NCI-H2081 treated with DMSO at 0.1 percent for 48 hours (cell line): Measurements from ENCODE around the gene SKOR1.

ENCODE experiments used
- DNase-seq: peaks from one replicate; lab custom pipeline; 2025; lab: John Stamatoyannopoulos, UW

SKOR1 gene

DNA sequence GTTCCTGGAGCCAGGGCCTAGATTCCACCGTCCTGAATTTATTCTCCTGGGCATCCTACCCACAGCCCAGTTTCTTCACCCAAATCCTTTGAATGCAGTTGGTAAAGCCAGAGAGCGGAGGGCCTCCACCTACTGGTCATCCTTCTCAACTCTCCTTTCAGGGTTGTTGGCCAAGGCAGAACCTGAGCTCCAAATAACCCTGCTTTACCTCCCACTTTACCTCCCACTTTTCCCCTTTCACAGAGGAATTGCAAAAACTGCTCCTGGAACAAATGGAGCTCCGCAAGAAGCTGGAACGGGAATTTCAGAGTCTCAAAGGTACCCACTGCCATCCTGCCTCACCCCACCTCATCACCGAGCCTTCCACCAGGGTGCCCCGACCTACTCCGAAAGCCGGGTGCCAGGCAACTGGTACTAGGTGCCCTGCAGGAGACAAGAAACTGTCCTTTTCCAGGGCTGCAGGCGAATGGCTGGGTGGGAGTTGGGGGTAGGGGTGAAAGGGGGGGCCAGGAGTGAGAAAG, 6.8 kb downstream of the SKOR1 start:
- DNase-seq: no peak

DNA sequence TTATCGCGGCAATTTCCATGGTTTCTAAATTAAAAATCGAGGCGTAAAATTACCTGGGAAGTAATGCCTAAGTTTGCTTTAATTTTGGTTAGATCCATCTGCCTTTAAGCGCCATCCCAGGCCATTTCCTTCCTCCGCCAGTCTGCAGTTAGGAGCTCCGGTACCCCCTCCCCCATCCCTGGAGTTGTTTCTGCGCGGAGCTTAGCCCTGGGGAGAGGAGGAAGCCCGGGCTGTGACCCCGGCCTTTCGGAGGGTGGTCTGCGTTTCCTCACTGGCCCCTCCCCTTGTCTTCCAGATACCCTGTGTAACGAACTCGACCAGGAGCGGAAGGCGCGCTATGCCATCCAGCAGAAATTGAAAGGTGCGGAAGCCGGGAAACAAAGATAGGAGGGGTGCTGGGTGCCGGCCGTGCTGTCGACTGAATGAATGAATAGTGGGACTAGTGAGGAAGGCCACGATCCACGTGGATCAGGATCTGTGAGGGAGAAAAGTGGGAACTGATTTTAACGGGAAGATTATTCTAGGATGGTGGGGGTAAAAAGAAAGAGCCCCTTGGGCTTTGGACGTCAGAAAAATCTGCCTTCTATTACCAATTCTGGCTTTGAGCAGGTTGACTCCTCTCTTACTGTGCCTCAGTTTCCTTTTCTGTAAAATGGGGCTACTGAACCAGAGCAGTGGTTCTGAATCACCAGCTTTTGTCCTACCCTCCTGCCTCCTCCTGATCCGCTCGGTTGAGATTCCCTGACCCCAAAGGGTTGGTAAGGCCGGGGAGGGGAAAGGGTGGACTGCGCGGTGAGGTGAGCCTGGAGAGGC, 7.8 kb downstream of the SKOR1 start:
- no peak for DNase-seq

DNA sequence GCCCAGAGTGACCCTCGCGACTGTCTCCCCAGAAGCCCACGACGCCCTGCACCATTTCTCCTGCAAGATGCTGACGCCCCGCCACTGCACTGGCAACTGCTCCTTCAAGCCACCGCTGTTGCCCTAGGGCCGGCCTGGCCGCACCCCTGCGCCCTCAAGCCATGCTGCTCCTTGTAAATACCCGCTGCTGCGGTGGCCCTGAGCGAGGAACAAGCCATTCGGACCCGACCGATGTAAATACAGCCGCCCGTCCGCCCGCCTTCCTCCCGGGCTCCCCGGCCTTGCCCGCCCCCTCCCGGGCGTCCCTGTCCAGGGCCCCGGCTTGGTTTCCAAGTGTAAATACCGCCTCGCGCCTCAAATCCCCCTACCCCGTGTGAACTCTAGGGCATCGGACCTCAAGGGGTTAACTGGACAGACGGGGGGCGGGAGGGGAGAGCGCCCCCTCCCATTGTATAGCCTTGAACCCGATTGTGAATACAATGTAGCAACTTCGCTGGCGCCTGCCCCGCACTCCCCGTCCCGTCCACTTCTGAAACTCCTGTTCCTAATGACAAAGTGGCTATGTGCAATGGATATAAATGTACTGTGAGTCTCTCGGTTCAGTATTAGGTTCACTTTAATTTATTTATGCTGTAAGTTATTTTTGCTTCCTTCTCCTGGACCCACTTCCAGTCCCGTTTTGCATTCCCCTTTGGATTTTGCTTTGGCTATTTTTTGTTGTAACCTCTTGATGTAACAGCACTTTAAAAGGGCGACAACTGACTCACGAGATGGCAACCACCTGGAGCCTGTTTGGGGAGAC, 8.6 kb downstream of the SKOR1 start:
- no peak for DNase-seq

DNA sequence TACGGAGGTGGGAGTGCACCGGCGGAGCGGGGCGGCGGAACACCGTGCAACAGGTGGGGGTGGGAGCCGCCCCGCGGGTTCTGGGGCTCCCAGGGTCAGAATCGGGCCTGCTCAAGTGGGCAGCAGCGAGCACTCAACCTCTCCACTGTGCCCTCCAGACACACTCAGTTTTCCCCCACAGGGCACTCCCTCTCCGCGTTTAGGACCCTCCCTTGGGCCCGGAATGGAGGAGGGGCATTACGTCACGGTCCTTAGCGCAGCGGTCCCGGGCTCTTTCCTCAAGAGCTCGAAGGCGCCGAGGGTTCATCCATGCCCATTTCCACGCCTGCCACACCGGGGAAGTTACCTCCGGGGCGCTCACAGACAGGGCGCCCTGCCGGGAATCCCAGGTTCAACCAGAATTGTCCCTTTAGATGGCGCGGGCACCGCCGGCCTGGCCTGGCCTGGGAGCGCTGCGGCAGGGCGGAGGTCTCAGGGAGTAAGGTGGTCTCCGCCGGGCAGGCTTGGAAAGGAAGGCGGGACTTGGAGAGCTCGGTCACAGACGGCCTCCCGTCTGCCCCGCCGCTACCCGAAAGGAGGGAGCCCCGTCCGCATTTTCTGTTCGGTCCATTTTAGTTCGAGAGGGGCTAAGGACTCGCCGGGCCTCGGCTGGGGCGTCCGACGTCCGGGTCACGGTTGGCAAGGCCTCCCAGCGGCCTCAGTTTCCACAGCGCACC, 9.4 kb downstream of the SKOR1 start:
- no peak for DNase-seq

DNA sequence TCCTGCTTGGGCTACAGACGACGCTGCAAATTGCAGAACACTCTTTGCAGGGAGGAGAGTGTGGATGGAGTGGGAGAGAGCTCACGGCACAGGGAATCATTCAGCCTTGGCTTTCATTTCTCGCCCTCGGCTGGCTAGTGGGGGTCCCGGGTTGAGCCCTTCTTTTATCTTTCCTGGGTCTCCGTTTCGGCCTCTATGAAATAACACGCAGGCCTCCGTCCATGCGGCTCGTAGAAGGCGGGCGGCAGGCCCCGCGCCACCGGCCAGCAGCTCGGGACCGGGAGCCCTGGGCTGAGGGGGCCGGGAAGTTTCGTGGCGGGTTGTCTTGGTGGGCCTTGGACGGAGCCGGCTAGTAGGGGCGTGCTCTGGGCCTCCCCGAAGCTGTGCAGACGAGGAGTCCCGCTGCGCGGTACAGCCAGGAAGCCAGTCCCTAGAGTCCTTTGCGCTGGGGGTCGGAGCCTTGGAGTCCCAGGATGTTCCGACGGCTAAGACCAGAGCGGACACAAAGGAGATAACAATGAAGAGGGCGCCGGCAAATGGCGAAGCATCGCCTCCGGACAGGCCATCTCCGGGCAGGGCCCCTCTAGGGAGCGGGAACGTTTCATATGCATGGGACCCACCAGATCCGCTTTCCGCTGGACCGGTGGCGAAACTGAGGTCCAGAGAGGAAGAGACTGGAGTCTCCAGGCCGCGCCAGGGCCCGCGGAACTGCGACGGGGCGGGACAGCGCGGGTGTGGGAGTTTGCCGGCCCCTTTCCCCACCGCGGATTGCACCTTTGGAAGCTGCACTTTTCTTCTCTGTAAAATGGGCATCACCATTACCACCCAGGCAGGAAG, 10.2 kb downstream of the SKOR1 start:
- DNase-seq: no peak

DNA sequence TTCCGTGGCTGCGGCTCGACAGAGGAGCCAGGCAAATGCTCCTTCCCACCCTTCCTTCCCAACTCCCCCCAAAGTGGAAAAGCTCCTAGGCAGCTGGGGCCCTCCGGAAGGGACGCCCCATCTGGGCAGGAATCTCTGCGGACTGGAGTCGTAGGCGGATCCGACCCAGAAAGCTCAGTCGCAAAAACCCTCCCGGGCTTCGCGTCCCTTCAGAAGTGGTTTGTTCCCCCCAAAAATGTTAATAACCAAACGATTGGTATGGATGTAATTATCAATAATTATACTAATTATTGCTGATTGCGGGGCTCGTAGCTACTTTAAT, 10.8 kb downstream of the SKOR1 start:
- DNase-seq: no peak

DNA sequence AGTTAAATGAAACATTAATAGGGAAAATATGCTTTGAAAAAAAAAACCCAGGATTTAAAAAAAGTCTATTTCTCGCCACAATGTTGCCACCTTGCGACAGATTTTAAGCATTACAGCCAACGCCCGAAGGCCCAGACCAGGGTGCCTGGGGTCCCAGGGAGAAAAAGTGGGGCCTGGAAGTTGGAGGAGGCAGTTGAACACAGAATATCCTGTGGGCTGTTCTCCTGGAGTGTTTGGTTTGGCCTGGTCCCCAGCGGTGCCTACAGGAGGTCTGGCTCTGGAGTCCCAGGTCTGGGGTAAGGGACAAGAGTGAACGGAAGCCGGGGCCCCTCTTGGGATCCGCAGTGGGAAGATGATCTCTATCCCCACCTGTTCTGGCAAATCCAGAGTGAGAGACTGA, 11.2 kb downstream of the SKOR1 start:
- DNase-seq: no peak

DNA sequence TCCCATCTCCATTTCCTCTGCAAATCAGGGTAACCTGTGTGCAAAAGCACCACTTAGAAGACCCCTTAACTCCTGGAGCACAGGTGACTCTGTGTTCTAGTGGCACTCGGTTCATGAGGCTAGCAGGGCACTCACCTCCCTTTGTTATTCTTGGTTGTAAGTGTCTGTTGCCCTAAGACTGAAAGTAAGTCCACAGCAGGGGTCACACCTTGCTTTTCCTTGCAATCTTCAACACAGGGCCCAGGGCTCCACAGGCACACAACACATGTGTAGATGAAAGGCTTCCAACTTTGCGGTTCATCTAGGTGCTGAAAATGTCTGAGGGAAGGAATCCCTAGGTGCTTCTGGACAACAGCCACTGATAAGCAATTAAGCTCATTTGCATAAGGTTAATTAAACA, 11.6 kb downstream of the SKOR1 start:
- DNase-seq: no peak

DNA sequence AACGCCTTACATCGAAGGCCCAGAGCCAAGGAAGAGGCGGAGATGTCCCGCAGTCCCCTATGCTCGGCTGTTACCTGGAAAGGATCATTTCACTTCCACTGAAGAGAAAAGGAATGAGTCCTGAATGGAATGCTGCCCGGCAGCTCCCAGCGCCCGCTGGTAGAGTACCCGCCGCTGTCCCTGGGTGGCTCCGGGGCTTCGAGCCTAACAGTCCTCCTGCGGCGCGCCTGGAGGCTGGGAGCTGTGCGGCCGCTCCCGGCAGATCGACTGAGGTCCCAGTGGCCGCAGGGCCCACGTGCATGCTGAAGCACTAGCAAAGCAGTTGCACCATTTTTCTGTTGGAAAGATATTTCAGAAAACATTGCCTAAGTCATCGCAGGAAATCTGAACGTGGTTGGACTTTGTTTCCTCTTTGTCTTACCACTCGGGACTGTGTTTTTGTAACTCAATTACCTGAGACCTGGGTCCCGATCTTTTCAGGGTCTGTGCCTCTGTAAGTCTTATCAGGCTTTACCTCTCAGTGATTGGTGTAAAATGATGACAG, 13.6 kb downstream of the SKOR1 start:
- DNase-seq: no peak

DNA sequence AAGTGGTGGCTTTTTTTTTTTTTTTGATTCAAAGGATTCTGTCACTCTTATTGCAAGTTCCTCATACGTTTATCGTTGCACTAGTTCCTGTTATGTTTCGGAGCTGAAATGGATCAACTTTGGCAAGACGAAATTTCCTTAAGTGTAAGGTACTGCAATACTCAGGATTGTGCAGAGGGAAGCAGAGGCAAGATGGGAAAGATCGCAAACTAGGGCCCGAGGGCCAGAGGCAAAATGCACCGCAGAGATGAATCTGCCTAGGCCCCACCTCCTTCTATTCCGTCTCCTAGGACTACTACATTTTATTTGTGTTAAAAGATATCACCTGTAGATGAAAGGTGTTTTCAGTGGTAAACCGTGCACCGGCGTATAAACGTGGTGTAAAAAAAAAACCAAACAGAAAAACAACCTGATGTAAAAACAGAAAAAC, 14.2 kb downstream of the SKOR1 start:
- no peak for DNase-seq

DNA sequence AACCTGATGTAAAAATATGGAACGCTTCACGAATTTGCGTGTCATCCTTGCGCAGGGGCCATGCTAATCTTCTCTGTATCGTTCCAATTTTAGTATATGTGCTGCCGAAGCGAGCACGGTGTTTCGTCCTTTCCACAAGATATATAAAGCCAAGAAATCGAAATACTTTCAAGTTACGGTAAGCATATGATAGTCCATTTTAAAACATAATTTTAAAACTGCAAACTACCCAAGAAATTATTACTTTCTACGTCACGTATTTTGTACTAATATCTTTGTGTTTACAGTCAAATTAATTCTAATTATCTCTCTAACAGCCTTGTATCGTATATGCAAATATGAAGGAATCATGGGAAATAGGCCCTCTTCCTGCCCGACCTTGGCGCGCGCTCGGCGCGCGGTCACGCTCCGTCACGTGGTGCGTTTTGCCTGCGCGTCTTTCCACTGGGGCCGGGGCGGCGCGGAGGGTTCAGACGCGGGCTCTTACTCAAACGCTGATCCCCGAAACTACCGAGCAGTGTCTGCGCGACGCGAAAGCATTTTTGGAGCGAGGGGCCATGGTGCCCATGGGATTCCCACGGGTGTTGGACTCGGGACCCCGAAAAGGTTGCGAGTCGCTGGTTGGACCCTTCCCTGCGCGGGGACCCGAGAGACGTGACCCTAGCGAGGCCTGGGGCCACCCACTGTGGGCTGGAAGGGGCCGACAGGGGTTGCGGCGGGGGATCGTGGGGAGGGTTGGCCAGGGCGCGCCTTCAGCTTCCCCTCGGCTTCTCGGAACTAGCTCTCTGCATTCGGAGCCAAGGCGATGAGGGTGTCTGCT, 14.8 kb downstream of the SKOR1 start, which contains the start of gene RNU6-1:
Gene RNU6-1 (minus strand): TSS at position 117 of the 820 bp plus-strand sequence.
- peak; percentile 88 for DNase-seq

DNA sequence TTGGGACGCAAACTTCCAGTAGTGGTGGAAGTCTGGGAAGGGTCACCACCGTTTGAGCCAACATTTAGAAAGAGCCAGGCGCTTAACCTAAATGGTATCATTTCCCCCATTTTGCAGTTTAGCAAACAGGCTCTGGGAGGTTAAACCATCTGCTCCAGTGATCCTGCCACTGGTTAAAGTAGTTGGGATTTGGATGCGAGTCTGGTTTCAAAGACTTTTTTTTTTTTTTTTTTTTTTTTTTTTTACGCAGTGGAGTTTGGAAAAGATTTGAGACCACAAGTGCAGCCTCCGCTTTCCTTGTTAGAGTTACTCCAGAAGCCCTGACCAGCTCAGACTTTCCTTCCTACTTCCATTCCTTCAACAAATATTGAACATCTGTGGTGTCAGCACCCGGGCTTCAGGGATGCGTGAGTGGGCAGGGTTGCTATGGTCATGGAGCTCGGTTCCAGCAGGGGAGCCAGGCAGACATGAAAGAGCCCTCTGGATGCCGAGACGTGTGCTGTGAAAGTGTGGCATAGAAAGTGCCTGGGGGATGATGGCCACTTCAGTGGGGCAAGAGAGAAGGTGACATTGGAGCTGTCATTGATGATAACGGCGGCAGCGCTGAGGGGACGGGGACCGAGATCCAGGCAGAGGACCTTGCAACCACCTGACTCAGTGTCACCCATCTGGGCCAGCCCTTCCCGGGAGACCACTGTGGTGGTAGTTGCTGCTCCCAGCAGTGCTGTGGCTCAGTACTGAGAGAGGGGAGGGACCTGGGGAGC, 15.6 kb downstream of the SKOR1 start:
- DNase-seq: no peak

DNA sequence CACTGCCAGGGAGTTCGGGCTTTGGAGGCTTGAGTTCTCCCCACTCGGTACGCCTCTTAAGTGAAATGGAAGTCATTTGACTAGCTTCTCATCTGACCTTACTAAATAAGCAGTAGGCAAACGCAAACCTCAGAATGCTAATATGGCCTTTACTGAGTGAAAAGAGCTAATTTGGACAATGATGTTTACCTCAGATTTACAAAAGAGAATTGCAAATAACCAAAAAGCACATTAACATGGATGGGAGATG, 16.1 kb downstream of the SKOR1 start:
- no peak for DNase-seq

DNA sequence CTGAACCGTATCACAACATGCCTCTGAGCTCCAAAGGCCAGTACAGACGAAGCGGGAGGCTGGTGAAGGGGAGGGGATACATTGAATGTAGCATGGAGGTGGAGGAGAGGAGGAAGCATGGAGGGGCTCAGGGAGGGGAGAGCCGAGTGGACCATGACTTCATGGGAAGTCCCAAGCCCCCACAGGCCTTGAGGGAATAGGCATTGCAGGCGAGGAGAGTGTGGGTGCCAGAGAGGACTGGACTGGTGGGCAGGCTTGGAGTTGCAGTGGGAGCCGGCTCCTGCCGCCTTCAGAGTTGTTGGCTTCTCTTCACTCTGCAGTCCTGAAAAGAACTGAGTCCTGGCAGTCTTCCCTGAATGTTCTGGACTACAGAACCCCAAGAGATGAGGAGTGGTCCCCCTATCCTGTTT, 17.8 kb downstream of the SKOR1 start:
- DNase-seq: no peak

DNA sequence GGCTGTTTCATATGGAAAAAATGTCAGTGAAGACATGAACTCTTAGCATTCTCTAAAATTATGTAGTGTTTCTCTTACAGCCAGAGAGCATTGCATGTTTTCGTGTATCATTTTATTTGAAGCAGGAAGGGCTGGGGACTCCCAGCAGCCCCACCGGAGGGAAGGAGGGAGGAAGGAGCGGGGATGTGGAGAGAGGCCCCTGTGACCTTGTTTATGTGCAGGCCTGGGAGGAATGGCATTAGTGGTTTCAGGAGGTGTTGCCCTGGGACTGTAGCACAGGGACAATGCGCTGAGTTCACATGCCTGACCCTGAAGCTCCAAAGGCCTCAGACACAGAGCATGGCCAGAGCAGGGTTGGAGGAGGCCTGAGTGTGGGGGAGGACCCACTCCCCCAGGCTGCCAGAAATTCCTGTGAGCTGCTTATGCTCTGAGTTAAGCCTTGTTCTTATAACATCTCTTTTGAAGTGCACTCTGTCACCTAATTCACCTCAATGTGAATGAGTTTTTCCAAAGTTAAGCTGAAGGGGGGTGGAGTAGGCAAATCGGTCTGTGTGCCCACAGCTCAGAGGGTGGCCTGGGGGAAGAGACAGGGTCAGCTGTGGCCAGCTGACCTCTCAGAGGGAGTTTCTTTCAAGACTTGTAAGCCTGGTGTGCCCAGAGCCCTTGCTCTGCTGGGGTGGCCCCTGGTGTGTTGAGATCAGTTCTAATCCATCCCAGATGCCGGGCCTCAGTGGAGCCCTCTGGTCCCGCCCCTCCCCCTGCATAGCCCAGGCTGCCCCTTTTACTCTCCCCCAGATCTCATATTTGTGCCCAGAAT, 18.5 kb downstream of the SKOR1 start:
- no peak for DNase-seq

DNA sequence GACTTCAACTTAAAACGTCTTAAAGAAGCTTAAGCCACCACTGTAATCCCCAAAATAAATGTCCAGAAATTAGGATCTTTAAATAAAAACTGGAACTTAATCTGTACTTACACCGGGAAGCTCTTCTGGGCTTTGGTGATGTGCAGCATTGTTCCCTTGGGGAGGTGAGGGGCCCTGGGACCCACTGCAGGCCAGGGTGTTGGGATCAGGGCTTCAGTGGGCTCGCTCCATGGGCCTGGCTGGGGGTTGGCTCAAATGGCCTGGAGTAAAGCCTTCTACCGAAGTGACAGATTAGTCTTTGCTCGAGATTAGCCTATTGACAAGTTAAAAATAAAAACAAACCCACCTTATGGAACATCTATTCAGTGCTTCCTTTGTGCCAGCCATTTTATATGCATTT, 20.7 kb downstream of the SKOR1 start:
- DNase-seq: no peak

DNA sequence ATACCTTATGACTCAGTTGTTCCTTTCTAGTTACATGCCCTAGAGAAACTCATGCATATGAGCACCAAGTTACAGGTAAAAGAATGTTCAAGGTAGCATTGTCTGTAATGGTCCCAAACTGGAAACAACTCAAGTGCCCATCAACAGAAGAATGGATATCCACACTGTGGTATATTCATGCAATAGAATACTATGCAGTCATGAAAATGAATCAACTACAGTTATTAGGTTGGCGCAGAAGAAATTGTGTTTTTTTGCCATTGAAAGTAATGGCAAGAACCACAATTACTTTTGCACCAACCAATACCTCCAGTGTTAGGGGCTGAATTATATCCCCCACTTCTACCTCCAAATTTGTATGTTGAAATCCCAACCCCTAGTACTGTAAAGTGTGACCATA, 24.2 kb downstream of the SKOR1 start:
- no peak for DNase-seq

DNA sequence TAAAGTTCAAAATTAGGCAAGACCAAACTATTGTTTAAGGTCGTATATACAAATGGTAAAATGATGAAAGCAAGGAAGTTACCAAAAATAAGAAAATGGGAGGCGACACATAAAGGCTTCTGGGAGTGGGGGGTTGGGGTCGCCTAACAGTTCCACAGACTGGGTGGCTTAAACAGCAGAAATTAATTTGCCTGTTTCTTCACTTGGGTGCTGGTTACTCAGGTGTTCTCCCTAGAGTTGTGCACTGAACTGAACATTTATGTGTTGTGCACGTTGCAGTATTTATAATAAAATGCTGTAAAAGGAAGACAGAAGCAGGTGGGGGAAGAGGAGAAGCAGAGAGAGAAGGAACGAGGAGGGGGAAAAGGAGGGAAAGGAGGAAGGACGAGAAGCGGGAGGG, 25.0 kb downstream of the SKOR1 start:
- DNase-seq: no peak

DNA sequence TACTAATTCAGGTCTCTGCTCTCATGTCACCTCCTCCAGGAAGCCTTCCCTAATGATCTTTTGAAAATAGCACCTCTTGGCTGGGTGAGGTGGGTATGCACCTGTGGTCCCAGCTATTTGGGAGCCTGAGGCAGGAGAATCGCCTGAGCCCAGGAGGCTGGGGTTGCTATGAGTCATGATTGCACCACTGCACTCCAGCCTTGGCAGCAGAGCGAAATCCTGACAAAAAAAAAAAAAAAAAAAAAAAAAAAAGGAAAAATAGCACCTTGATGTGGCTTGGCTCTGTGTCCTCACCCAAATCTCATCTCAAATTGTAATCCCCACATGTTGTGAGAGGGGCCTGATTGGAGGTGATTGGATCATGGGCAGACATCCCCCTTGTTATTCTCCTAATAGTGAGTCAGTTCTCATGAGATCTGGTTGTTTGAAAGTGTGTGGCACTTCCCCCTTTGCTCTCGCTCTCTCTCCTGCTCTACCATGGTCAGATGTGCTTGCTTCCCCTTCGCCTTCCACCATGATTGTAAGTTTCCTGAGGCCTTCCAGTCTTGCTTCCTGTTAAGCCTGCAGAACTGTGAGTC, 25.8 kb downstream of the SKOR1 start:
- no peak for DNase-seq
